HG03342 (cell line): ENCODE results near the gene LSP1.
"Not testable (repeated sequence)": the region's sequence is repeated elsewhere in the genome, so short reads cannot be mapped to it uniquely, and the experiment has no call there.

ENCODE experiments used
- ATAC-seq: cut with Tn5 transposase; IDR thresholded peaks from one replicate; pipeline ENCODE4 v1.9.1; 2021; ENCODE audit warnings: mild to moderate bottlenecking, moderate library complexity; ENCODE audit not compliant: unreplicated experiment

LSP1 gene

DNA sequence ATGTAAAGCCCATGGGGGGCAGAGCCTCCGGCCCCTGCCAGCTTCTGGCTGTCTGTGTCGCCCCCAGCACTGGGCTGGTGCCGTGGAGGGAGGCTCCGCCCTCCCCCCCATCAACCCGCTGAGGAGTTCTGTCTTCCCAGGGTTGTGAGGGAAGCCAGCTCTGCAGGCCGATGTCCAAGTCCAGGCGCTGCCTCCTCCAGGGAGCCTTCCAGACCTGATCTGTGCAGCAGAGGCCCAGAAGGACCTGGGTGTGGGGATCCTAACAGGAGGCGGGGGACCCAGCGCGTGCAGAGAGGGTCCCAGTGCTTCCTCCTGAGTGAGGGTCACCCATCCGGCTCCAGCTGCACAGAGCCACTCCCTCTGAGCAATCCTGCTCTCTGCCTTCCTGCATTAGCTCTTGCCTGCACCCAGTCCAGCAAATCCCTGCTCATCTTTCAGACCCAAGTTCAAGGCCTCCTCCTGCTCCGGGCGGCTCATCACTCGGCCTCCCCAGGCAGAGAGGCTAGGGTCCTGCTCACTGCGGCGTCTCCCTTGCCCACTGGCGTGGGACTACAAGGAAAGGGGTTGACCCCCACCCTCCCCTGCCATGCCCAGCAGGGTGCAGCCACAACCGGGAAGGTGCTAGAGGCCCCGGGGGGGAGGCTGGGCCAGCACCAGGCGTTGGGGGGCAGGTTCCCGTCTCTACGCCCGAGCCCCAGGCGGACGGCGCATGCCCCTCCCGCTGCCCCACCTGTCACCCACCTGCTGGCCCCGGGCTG is 22.4 kb downstream of the LSP1 start:
- no peak for ATAC-seq

DNA sequence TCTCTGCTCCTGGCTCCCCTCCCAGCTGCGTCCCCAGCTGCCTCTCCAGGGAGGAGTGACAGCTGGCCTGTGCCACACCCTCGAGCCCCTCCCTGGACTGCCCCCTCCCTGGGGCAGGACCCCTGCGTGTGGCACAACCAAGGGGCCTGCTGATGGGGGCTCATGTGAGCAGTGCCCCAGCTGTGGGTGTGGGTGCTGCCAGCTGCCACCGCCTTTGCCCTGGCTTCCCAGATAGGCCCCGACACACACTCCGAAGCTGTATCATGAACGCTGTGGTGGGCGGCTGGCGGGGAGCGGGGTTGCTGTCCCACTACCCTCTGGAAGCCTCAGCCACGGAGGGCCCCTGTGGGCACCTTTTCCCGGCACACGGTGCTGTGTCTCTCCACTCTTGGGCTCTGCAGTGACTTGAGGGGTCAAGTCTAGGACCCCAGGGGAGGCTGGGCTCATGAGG is 23.0 kb downstream of the LSP1 start:
- not testable (repeated sequence) for ATAC-seq

DNA sequence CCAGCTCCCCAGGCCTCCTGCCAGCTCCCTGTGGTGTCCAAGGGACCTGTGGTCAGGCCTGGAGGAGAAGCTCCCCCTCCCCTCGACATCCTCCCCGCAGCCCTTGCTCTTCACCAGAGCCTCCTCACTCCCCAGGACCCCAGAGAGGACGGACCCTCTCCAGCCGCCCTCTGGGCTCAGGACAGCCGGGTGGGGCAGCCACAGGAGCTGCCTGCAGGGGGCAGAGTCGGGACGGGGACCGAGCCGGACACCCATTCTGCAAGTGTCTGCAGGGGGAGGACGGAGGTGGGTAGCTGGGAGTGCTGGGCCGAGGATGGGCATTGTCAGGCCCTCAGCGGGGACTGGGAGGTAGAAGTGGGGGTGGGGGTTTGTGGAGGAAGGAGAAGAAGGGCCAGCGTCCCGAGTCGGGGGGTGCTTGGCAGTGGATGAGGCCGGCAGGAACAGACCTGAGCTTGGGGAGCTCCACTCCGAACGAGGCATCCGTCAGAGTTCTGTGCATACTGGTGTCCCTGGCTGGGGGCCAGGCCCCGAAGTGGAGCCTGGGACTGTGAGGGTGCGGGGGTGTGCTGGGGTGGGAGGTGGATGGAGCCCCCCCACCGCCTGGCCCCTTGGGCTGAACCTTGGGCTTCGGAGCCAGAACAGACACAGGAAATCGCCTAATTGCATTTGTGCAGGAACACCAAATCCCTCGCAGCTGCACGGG is 23.6 kb downstream of the LSP1 start:
- no peak for ATAC-seq

DNA sequence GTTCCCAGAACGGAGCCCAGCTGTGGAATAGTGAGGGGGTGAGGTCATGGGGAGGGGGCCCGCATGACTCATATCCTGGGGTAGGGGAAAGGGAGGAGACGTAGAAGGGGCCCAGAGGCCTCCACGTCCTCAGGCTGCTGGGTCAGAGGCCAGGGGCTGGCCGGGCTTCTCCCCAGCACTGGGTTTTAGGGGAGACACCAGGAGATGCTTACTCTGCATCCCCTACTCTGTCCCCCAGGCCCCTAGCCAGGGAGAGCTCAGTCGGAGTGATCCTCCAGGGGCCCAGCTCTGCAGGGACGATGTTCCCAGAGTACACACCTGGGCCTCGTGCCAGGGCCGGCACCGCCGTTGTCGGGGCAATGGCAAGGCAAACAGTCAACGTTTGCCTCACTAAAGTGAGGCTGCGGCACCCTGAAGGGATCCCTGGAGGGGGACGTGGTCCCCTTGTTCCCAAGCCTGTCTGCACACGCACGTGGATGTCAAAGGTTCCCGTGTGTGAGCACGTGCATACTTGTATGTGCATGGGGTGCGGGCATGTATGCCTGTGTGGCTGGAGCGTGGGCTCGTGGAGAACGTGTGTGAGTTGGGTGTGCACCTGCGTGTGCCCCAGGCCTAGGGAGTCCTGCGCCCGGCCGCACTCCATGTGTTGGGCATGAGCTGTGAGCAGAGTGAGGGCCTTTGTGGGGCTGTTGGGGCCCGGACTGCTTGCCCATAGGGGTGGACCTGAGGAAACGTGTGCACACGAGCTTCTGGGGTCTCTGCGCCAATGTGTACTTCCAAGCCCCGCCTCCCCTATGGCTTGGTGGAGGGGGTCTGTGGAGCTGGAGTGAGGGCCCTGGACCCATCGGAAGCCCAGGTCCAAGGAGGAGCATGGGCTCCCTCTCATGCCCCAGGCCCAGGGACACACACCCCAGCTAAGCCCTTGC is 24.6 kb downstream of the LSP1 start:
- ATAC-seq, result no peak

DNA sequence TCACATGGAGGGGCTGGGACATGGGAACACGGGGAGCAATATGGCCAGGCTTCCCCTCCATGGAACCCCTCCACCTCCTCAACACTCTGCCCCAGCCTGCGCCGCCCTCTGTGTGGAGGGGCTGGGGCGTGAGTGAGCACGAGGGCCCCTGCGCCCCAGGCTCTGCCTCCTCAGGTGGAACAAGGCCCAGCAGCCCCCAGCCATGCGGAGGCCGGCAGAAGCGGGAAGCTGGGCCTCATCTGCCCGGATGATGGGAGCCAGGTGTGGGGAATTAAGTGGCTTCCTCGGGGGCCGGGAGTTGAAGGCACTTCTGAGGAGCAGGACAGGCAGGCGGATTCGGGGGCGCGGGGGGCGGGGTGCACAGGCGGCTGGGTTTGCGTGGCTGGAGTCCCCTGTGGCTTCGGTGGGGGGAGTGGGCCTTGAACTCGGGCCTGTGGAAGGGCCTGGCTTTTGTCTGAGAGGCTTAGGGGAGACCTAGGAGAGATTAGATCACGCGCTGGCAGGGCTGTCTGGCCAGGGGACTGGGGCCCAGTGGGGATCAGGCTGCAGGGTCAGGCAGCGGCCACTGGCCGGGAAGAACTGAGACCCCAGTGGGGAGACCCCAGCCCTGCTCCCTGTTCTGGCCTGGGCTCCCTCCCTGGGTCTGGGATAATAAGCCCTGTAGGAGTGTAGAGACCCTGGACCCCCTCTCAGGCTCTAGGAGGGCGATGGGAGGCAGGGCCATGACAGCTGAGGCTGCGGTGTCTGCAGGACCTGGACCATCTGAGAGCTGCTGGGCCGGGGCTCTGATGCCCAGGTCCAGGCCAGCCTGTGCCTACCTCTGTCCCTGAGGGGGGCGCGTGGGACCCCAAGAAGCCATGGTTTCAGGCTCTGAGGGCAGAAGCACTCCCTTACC is 25.5 kb downstream of the LSP1 start:
- ATAC-seq, result no peak

DNA sequence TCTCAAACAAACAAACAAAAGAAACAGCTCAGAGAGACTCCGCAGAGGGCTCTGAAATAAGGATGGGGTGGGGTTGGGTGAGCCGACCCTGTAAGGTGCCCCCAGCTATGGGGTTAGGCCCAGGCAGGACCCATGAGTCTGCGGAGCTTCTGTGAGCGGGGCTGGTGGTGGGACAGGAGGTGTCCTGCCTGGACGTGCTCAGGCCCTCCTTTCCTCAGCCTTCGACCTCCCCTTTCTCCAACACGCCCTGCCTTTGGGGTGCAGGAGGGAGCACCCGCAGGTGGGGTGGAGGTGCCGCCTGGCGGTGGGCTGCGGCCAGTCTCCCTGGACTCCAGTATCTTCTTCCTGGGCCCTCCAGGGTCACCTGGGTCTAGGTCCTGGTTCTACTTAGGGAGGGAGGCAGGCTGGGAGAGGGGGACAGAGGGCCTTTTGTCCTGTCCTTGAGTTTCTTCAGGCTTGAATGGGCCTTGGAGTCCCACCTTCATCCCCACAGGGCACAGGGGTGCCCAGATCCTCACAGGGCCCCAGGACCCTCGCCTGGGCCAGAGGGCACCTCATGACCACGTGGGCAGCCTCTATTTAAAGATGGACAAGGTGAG is 26.6 kb downstream of the LSP1 start:
- no peak for ATAC-seq

DNA sequence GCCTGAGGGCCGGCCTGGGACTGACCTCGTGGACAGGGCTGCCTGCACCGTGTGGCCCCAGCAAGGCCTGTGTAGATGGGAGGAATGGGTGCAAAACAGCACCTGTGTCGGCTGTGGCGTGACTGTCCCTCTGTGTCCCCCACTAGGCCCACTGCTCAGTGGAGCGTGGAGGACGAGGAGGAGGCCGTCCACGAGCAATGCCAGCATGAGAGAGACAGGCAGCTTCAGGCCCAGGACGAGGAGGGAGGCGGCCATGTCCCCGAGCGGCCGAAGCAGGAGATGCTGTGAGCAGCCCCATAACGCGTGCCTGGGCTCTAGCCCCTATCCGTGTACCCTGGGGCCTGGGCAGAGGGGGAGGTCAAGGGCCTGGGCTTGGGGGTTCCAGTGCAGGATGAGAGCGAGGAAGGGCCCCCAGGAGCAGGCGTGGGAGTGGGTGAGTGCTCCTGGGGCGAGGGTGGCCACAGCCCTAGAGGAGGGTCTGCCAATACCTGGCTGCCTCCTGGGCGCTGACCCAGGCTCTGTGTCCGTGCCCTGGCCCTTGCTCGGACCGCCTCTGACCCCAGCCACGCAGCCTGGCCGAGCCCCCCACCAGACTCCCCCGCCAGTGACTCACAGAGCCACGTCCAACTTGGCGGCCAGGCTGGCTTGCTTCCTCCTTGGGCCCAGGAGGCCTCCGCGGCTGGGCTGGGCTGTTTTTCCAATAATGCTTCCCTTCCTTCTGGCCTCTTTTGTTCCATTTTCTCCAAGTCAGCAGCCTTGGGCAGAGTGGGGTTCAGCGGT is 27.2 kb downstream of the LSP1 start:
- no peak for ATAC-seq

DNA sequence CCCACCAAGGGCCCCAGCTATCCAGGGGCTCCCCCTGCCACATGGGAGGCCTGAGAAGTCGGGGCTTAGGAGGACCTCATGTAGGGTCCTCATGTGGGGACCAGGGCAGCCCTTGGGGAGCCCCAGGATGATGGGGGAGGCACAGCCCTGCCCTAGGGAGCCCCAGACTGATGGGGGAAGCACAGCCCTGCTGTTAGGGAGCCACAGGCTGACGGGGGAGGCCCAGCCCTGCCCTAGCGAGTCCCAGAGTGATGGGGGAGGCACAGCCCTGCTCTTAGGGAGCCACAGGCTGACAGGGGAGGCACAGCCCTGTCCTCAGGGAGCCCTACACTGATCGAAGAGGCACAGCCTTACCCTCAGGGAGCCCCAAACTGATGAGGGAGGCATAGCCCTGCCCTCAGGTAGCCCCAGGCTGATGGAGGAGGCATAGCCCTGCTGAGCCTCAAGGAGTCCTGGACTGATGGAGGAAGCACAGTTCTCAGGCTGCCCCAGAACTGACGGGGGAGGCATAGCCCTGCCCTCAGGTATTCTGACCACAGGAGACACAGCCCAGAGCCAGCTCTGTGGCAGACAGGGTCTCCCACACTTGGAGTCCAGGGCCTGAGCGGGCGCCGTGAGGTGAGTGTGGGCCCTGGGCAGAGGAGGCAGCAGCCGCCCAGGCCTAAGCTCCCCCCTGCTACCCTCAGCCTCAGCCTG is 28.0 kb downstream of the LSP1 start:
- no peak for ATAC-seq

DNA sequence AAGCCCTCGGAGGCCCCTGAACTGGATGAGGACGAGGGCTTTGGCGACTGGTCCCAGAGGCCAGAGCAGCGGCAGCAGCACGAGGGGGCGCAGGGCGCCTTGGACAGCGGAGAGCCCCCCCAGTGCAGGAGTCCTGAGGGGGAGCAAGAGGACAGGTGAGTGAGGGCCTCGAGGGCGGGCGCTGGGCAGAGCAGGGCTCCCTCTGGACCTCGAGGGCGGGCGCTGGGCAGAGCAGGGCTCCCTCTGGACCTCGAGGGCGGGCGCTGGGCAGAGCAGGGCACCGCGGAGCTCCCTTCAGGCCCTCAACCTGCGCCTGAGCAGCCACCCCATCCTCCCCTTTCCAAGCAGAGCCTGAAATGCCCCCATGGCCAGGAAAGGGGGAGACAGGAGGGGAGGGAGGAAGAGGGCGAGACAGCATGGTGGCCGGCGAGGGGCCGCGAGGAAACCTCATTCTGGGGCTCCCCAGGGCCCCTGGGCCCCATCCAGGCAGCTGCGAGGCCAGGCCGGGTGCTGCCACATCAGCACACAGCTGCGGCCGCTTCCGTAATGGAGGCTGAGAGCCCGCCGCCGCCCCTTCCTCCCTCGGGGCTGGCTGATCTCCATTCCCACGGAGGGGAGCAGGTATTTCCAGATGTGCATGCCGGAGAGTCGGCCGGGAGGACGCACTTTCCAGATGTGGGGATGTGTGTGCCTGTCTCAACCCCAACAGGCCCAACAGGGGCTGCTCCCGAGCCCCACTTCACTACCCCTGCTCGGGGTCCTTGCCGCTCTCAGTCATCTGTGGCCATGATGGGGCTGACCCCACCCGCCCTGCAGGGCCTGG is 28.8 kb downstream of the LSP1 start:
- no peak for ATAC-seq

DNA sequence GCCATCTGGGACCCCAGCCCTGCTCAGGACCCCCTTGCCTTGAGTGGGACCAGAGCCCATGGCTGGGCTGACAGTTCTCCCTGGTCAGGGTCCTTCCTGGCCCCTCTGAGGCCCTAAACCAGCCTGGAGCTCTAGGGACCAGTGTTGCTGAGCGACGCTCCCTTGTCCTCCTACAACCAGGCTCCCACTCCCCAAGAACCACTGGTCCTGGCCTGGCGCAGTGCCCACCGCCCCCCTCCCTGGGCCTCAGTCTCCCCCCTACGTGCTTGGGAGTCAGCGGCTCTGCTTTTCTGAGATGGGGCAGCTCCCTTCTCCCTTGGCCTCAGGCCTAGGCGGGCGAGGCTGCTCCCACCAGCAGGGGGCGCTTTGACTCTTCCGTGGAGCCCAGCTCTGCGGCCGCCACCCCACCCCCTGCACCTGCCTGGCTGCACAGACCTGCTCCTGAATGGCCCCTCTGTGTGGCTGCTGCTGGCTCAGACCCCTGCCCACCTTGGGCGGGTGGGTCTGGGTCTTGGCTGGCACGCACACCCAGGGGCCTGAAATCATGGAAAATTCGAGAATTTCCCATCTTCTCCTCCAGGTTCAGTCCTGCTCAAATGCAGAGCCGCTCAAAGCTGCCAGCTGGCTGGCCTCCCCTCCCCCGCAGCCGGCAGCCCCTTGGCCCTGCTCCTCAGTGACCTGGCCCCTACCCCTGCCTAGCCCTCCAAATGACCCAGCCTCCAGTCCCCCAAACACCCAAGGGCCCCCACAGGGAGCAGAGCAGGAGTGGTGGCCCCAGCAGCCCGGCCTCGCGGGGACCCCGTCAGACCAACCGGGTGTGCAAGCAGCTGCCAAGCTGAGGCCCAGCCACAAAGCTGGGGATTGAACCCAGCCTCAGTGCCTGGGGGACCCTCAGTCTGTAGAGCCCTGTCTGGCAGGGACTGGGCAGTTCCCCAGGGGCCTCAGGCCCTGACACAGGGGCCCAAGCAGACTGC is 29.7 kb downstream of the LSP1 start:
- ATAC-seq, result no peak

DNA sequence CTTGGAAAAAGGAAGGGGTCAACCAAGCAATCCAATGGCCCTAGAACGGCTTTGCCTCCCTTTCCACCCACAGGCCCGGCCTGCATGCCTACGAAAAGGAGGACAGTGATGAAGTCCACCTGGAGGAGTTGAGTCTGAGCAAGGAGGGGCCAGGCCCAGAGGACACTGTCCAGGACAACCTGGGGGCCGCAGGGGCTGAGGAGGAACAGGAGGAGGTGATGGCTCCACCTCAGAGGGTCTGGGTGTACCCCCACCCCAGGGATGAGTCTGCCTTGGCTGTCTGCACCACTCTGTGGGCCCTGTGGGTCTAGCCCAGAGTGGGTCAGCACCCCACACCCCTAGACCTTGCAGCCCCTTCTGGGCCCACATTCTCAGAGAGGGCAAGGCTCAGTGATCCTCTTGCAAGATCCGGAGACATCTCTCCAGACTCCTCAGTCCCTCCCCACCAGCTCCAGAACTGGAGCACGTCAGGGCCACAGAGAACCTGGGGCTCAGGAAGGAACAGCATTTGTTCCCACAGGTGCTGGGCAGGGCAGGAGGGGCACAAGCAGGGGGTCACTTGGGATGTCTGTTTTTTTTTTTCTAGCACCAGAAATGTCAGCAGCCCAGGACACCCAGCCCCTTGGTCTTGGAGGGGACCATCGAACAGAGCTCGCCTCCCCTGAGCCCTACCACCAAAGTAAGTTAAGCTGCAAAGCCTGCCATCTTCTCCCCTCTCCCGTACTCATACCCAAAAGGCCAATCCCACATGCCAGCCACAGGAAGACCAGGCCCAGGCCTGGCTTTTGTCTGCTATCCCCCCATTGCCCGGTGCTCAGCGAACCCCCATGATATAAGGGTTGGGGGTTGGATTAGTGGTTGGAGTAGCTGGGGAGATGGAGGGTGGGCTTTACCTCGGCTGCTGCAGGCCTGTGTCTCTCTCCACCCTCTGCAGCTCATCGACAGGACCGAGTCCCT is 30.7 kb downstream of the LSP1 start:
- ATAC-seq, result no peak

DNA sequence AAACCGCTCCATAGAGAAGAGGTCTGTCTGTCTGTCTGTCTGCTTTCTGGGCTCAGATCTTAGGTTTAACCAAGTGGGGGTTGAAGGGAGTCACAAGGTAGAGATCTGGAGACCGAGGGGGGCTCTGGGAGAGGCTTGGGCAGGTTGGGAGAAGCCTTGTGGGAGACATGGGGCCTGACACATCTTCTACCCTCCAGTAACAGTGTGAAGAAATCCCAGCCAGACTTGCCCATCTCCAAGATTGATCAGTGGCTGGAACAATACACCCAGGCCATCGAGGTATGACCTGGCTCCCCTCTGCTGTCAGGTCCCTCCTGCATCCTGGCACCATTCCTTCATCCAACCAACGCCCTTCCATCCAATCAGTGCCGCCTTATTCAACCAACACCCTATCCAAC is 31.4 kb downstream of the LSP1 start:
- no peak for ATAC-seq

DNA sequence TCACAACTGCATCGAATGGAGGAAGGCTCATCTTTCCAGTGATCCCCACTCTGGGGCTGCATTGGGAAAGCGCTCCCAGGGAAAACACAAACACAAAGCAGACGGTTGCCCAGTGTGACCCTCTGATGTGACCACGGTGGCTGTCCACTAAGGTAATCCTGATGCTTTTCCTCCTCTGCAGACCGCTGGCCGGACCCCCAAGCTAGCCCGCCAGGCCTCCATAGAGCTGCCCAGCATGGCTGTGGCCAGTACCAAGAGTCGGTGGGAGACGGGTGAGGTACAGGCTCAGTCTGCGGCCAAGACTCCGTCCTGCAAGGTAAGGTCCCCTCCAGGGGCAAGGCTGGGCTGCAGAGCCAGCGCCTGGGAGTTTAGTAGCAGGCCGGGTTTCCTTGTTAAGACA is 33.7 kb downstream of the LSP1 start:
- ATAC-seq, result not testable (repeated sequence)

DNA sequence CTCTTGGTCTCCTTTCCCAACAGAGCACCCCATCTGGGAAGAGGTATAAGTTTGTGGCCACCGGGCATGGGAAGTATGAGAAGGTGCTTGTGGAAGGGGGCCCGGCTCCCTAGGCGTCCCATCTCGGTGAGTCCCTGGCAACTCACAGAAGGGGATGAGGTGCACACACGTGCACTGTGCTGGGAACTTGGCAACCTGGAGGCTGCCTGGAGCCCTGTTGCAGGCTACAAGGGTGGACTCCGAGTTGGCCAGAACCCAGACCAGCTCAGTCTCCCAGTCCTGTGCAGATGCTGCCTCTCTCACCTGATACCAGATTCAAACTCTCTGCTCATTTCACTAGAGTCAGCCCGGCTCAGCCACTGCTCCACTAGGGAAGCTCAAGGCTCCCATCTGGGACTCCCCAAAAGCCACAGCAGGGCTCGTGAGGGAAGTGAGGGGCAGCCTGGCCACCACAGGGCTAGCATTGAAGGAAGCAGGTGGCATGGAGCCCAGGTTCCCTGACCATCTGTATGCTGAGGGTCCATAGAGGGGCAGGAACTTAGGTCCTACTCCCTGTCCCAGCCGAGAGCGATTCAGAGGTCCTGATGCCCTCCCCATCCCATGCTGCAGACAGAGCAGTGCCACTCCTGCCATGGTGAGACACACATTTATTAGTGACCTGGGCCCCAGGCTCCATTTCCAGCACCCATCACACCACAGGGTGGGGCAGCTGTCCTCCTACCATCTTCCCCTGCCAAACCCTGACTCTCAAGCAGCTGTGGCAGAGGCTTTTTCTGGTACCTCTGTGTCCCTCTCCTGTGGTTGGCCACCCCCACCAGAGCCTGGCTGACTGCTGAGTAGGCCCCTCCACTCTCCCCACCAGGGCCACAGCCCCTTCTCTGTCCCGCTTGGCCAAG is 34.8 kb downstream of the LSP1 start:
- ATAC-seq, result no peak
